Myocyte (in vitro differentiated cells): ENCODE data around the gene RDM1. TPM values are rescaled to one million over a fixed set of nuclear protein-coding genes. Genes with fewer than 3 reads are reported as not detected.
"Not testable (repeated sequence)": the region's sequence is repeated elsewhere in the genome, so short reads cannot be mapped to it uniquely, and the experiment has no call there.

ENCODE experiments used
- DNase-seq: peaks from one replicate; pipeline ENCODE4 v3.0.0-alpha.2; 2012; ENCODE audit warnings: low read depth
- total RNA-seq: library from RNA; depleted of rRNA; stranded (reverse); fragments of >200 nt; gene quantifications from 2 replicates; pipeline ENCODE4 v1.2.3, GENCODE V29; 2014

Gene RDM1
- total RNA-seq, 1 donor from 2014 or later = not detected

GRCh38 chr17:35900708-35901480 is 29.7 kb downstream of the RDM1 start:
- peak; percentile 34 for DNase-seq

- no peak for DNase-seq
These were observed 30.3 kb downstream of the RDM1 start for GRCh38 chr17:35900280-35900679.

- DNase-seq = peak; percentile 34
These were observed 32.1 kb downstream of the RDM1 start for GRCh38 chr17:35898283-35899070.

GRCh38 chr17:35897772-35898171 is 32.8 kb downstream of the RDM1 start:
- DNase-seq = not testable (repeated sequence)

GRCh38 chr17:35895636-35896587 is 34.7 kb downstream of the RDM1 start:
- no peak for DNase-seq

GRCh38 chr17:35894206-35894605 is 36.4 kb downstream of the RDM1 start:
- no peak for DNase-seq

GRCh38 chr17:35893751-35894150 is 36.8 kb downstream of the RDM1 start:
- peak; percentile 61 for DNase-seq

- DNase-seq = no peak
These were observed 38.2 kb downstream of the RDM1 start for GRCh38 chr17:35892091-35893035.

GRCh38 chr17:35891269-35891668 is 39.3 kb downstream of the RDM1 start:
- DNase-seq = no peak

GRCh38 chr17:35890774-35891155 is 39.8 kb downstream of the RDM1 start:
- peak; percentile 21 for DNase-seq

- peak; percentile 71 for DNase-seq
These were observed 40.5 kb downstream of the RDM1 start for GRCh38 chr17:35889818-35890773.

GRCh38 chr17:35889241-35889640 is 41.3 kb downstream of the RDM1 start:
- DNase-seq = no peak

GRCh38 chr17:35879773-35880654 is 50.6 kb downstream of the RDM1 start, which contains the start of gene CCL5:
TSS of gene CCL5 (minus strand) at chr17:35880360.
- no peak for DNase-seq

GRCh38 chr17:35878361-35878760 is 52.2 kb downstream of the RDM1 start:
- DNase-seq = no peak

- DNase-seq = no peak
These were observed 53.1 kb downstream of the RDM1 start for GRCh38 chr17:35877345-35878029.

GRCh38 chr17:35876534-35876933 is 54.0 kb downstream of the RDM1 start:
- DNase-seq = no peak

- DNase-seq = no peak
These were observed 54.8 kb downstream of the RDM1 start for GRCh38 chr17:35875800-35876139.
